Thyroid gland (tissue), 4 donors: ENCODE measurements around the gene FOXR1.

Source experiments
- CTCF ChIP-seq, 6 experiments: fragments of 200-600 bp in 3 of 6; fragments of 450-650 bp in 3 of 6; sonication (generic) in 3 of 6; IDR thresholded peaks; one replicate each; pipeline ENCODE4 v1.5.1; 2016 to 2019; ENCODE audit warnings: antibody characterized with exemption in 6 of 6, mild to moderate bottlenecking in 2 of 6, inconsistent platforms in 1 of 6, moderate library complexity in 1 of 6
- POLR2A ChIP-seq, 2 donors: fragments of 450-650 bp; IDR thresholded peaks; one replicate each; pipeline ENCODE4 v1.6.1; 2017; ENCODE audit warnings: antibody characterized with exemption in 2 of 2, mild to moderate bottlenecking in 2 of 2, moderate library complexity in 1 of 2

- TF ChIP-seq CTCF (IDR thresholded peaks at IDR 0.05) (peak in 1 of 6 experiments; percentile 10), POLR2A (IDR thresholded peaks at IDR 0.05) (no peak)
Observed at GRCh38 chr11:118929501-118930093, 42.0 kb upstream of the FOXR1 start.
